Spleen (tissue), 7 donors: ENCODE measurements around the gene ZDHHC20.

Experiments used
- CTCF ChIP-seq, 11 experiments: fragments of 200-600 bp in 7 of 11; fragments of 450-650 bp in 4 of 11; sonication (generic) in 4 of 11; IDR thresholded peaks in 8 of 11; conservative IDR thresholded peaks in 3 of 11; 1 replicate in 7 of 11; 2 replicates in 4 of 11; pipeline versions ENCODE4 v1.4.0 to v1.8.0; 2016 to 2021; ENCODE audit warnings: antibody characterized with exemption in 11 of 11, inconsistent platforms in 4 of 11, mild to moderate bottlenecking in 1 of 11
- POLR2A ChIP-seq, 3 donors: fragments of 450-650 bp; IDR thresholded peaks; one replicate each; pipeline ENCODE4 v1.5.1; 2017; ENCODE audit warnings: antibody characterized with exemption in 3 of 3, mild to moderate bottlenecking in 1 of 3
- POLR2AphosphoS5 ChIP-seq, 3 donors: sonication (generic); formaldehyde crosslinking; IDR thresholded peaks; one replicate each; pipeline ENCODE4 v1.5.1; 2017; ENCODE audit warnings: antibody characterized with exemption in 3 of 3
- donor health status: DM: no; HTN: no; CAD: no; lungs with moderate emphysema.
- donor health status: DM: no; HTN: no; CAD: no.
- donor health status: DM: no; HTN: no; CAD: no.

GRCh38 chr13:21475115-21475514 is 16.0 kb upstream of the ZDHHC20 start:
- TF ChIP-seq POLR2A (IDR thresholded peaks at IDR 0.05) (no peak), CTCF (IDR thresholded peaks at IDR 0.05 in 8 of 11, conservative IDR thresholded peaks at IDR 0.05 in 3 of 11) (no peak), POLR2AphosphoS5 (IDR thresholded peaks at IDR 0.05) (no peak)
